SHP77 (cell line): ENCODE measurements around the gene MSTN.
A peak's percentile ranks its signal among the peaks of the same experiment; 100 is the strongest.

Experiments used
- DNase-seq, 2 experiments: peaks; one replicate each; lab custom pipeline; 2025; lab: John Stamatoyannopoulos, UW

Gene MSTN

DNA sequence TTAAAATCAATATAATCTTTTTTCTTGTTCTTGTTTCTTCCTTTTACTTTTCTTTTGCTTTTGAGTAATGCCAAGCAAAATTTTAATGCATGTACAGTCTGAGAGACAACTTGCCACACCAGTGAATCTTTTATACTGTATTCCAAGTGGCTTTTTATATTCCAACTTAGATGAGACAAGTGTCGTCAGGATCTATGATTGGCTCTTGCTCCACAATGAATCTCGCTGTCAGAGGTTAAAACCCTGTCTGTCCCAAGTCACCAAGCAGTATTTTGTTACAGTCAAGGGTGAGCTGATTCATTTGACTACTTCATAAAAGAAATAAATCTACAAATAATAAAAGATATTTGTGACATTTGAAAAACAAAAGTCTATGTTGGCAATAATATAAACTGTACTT, at the start of gene MSTN:
Gene MSTN (minus strand): TSS at position 129 of the 400 bp plus-strand sequence. CDS start 133 bp downstream, outside the sequence.
- no peak for DNase-seq

DNA sequence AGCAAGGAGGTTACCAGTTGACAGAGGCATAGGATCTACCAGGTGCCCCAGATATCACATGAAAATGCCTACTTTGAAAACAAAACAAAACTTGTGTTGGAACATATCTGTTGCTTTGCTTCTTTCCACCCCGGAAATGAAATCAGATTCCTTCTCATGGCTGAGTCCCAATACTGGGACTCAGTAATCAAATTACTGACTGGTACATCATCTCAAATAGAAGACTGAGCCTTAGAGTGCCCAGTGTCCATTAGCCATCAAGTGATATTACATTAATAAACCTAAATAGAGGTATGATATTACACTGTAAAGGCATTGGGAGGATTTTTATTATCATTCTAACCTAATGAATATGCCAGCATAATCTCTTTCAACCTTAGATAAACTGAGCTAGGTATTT, 48.6 kb upstream of the MSTN start:
- DNase-seq: no peak

DNA sequence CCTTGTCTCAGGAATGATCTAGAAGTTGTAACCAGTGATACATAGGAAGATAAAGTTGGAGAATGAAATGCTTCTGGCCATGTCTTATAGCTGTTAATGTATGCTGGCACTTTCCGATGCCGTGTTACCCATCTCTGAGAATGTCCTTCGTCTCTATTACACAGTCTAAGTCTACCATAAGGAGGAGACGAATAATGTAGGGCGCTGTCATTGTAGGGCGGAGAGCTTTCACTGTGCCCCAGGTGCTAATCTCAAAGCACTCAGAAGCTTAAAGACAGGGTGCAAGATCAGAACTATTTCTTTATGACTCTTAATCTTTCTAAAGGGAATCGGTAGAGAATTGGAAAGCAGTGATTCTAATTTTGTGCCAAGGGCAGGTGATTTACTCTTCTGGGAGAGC, 48.2 kb upstream of the MSTN start:
- no peak for DNase-seq

- no peak for DNase-seq
Observed at GRCh38 chr2:190110131-190110530, 47.6 kb upstream of the MSTN start.

GRCh38 chr2:190107409-190107808, 44.9 kb upstream of the MSTN start:
- DNase-seq: no peak

GRCh38 chr2:190106783-190107182, 44.3 kb upstream of the MSTN start:
- DNase-seq: no peak

DNA sequence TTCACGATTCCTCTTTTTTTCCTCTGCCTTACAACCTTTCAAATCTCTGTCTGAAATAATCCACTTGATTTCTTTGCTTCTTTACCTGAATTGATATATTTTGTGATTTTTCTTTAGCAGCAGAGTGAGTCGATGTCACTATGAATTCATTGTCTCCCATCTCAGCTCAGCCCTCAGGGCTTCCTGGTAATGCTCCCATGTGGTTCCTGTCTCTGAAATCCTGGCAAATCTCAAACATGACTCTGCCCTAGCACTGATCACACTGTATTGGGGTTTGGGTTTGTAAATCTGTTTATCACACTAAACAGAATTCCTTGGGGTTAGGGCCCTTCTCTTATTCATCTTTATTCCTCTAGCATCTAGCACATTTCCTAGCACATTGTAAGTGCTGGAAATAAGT, 43.0 kb upstream of the MSTN start:
- DNase-seq: no peak

- DNase-seq: no peak
Observed at GRCh38 chr2:190103144-190103543, 40.6 kb upstream of the MSTN start.

- no peak for DNase-seq
Observed at GRCh38 chr2:190099890-190100697, 37.6 kb upstream of the MSTN start.

DNA sequence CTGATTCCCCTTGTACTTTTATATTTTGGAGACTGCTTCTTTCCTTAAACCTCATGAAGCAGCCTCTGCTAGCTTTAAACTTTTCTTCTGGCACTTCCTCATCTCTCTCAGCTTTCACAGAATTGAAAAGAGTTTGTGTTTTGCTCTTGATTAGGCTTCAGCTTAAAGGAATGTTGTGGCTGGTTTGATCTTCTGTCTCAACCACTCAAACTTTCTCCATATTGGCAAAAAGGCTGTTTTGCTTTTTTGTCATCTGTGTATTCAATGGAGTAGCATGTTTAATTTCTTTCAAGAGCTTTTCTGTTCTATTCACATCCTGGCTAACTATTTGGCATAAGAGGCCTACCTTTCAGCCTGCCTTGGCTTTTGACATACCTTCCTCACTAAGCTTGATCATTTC, 36.3 kb upstream of the MSTN start:
- DNase-seq: no peak

DNA sequence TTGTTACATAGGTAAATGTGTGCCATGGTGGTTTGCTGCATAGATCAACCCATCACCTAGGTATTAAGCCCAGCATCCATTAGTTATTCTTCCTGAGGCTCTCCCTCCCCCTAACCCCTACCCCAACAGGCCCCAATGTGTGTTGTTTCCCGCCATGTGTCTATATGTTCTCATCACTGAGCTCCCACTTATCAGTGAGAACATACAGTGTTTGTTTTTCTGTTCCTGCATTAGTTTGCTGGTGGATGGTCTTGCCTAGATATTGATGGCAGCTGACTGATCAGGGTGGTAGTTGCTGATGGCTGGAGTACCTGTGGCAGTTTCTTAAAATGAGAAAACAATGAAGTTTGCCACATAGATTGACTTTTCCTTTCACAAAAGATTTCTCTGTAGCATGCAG, 34.6 kb upstream of the MSTN start:
- no peak for DNase-seq

- DNase-seq: no peak
Observed at GRCh38 chr2:190094316-190094871, 31.9 kb upstream of the MSTN start.

DNA sequence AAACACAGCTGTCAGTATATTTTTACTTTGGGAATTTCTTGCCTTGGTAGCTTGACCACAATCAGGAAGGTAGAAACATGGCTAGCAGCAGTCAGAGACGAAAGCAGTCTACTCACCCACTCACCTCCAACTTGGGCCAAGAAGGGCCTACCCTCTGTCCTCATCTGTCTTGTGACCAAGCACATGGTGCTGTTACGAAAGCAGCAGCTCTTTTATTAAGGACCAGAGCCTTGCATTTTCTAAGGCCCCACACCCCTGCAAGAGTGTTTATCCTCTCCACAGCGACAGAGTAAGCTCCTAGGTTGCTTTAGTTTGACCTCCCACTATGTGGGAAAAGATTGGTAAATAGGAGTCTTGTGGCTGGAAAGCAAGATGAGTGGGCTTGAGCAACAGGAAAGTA, 31.3 kb upstream of the MSTN start:
- DNase-seq: no peak

GRCh38 chr2:190090148-190090547, 27.6 kb upstream of the MSTN start:
- no peak for DNase-seq

GRCh38 chr2:190088917-190089316, 26.4 kb upstream of the MSTN start:
- DNase-seq: peak; percentile 53 to 58

DNA sequence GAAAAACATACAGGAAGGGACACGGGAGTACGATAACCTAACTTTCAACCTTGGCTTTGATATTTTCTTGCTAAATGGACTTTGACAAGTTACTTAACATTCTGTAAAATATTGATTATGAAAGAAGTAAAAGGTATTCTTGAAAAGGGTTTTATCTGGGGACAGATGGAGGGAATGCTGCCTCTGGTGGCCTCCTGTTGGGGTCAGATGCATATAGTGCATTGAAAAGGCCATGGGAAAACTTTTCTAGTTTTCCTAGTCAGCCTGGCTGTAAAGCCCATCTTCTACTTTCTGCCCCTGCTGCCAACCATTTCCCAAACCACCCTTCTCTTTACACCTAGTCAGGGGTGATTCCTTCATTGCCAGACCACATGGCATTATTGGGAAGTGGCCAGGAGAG, 22.2 kb upstream of the MSTN start:
- no peak for DNase-seq

GRCh38 chr2:190082118-190082517, 19.6 kb upstream of the MSTN start:
- DNase-seq: peak in 1 of 2 experiments; percentile 7

DNA sequence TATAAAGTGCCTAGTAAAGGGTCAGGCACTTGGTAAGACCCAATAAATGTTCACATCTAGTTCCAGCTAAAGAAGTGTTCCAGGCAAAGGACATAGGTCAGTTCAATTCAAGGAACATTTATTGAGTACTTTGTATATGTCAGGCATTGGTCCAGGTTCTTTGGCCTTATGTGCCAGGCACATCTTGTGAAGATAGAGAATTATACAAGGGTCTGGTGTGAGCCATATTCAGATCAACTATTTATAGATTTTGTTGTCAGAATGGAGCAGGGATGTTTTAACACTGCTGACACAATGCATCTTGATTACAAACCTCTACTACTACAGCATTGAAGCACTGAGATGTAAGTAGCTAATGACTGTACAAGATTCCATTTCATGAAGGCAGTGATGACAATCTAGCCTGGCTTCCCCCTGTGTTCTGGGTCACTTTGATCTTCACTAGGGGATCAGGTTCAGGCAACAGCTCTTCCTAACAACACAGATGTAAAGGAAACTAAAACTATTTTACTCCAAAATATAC, 18.1 kb upstream of the MSTN start:
- no peak for DNase-seq

GRCh38 chr2:190079160-190079559, 16.6 kb upstream of the MSTN start:
- DNase-seq: no peak

GRCh38 chr2:190075623-190076022, 13.1 kb upstream of the MSTN start:
- DNase-seq: no peak

DNA sequence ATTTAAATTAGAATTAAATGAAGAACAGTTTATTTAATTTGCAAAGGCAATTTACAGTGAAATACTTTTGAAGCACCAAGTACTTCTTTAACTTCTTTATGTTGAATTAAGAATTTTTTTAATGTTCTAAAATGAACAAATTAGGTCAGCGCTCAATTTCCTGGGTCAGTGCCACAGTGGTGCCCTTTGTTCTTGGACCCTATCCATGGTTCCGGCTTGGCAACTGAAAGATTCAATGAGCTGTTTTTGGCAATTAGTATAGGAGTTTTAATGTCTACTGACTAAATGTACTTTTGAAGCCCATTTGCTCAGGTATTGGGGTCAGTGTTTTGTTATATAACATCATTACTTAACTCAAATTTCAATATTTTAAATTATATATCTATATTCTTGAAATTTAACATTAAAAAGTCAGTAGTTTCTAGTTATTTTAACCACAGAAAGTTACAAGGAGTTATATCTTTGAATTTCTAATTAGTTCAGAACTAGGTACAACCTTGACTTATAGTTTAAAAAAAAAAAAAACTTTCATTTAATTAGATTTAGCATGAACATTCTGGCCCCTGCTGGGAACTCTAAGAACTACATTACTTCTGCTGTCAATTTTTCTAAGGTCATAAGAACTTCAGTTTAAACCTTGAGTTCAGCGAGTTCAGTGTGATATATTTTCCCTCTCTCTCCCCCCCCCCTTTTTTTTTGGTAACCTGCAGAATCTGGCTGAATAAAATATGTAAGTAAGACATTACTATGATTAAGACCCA, 7.6 kb upstream of the MSTN start:
- DNase-seq: peak; percentile 22 to 55

DNA sequence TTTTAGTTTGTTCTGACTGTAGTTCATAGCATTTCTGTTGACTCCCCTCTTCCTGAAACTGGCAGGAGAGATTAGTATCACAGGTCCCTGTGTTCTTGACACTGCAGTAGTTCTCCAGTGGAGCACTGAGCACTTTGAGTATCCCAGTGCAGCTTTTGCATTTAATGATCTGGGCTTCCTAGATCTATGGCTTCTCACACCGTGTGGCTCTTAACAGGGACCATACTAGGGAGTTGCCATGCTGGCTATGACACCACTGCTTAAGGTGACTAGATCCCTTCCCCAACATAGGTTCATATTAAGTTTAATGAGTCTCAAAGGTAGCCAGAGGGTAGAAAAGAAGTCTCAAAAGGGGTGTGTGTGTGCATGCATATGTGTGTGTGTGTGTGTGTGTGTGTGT, 6.2 kb upstream of the MSTN start:
- no peak for DNase-seq

DNA sequence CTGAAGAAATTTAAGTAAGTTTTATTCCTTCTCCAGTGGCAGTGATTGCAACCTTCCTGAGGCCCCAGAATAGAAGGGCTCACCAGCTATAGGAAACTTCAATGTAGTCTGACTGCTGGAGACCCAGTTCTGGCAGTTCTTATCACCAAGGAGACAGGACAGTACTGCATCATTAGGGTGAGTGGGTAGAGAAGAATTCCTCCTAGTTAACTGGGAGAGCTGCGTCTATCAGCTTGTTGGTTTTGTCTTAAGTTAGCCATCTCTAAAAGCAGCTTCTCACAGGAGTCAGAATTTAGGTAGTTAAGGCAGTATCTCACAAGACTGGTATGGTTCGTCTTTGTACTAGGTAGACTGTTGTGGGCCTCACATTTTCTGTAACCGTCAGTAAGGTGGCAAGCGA, 3.3 kb upstream of the MSTN start:
- no peak for DNase-seq
